IMR-90 (cell line): ENCODE results near the gene MUC5B. TPM values are rescaled to one million over a fixed set of nuclear protein-coding genes. Genes with fewer than 3 reads are reported as not detected.

Experiments used
- ATAC-seq: fragments of 200-7000 bp; cut with Tn5 transposase; 2 replicates; pipeline ENCODE4 v1.9.1; 2020; ENCODE audit warnings: low read depth, mild to moderate bottlenecking, moderate library complexity
- BruUV-seq: library from RNA; stranded (reverse); fragments of 400-500 nt; replicated peaks from 2 replicates; lab custom pipeline; 2021; lab: Mats Ljungman, UMichigan
- CTCF ChIA-PET: fragments of 300-600 bp; formaldehyde crosslinking; extraction: SDS; loops from one replicate; lab custom pipeline; 2021; ENCODE audit warnings: antibody characterized with exemption; lab: Yijun Ruan, JAX
- POLR2A ChIA-PET: fragments of 300-600 bp; sonication (Branson Sonifier 250); formaldehyde crosslinking; loops from one replicate; lab custom pipeline; 2022; ENCODE audit warnings: antibody characterized with exemption; ENCODE audit not compliant: unreplicated experiment; lab: Charles Lee
- DNase-seq: peaks from one replicate; pipeline ENCODE4 v3.0.0; 2013
- H2AFZ ChIP-seq: replicated peaks from 2 replicates; pipeline ENCODE3; 2013; ENCODE audit warnings: low read length, mild to moderate bottlenecking; ENCODE audit not compliant: poor library complexity
- H2AK5ac ChIP-seq: 2 replicates; pipeline ENCODE4 v1.6.1; 2013; ENCODE audit warnings: low read depth, low read length, inconsistent platforms
- H2AK9ac ChIP-seq: replicated peaks from 2 replicates; pipeline ENCODE3; 2013; ENCODE audit warnings: mild to moderate bottlenecking, low read depth, low read length, moderate library complexity; ENCODE audit not compliant: poor library complexity
- H2BK120ac ChIP-seq: 2 replicates; pipeline ENCODE4 v1.6.1; 2013; ENCODE audit warnings: low read depth, low read length, inconsistent platforms
- H2BK15ac ChIP-seq: 3 replicates; pipeline ENCODE4 v1.6.1; 2013; ENCODE audit warnings: low read depth, low read length, inconsistent platforms
- H2BK20ac ChIP-seq: 2 replicates; pipeline ENCODE4 v1.6.1; 2013; ENCODE audit warnings: low read depth, mild to moderate bottlenecking, inconsistent platforms, low read length, moderate library complexity
- H2BK5ac ChIP-seq: 2 replicates; pipeline ENCODE4 v1.6.1; 2013; ENCODE audit warnings: mild to moderate bottlenecking, low read depth, low read length, inconsistent platforms; ENCODE audit not compliant: poor library complexity, severe bottlenecking
- H3K14ac ChIP-seq: replicated peaks from 2 replicates; pipeline ENCODE4 v1.6.1; 2013; ENCODE audit warnings: low read depth, low read length, inconsistent platforms
- H3K18ac ChIP-seq: 2 replicates; pipeline ENCODE4 v1.6.1; 2013; ENCODE audit warnings: low read depth, low read length, control low read depth
- H3K23ac ChIP-seq: 2 replicates; pipeline ENCODE4 v1.6.1; 2013; ENCODE audit warnings: low read depth, low read length, inconsistent platforms
- H3K27ac ChIP-seq: 2 replicates; pipeline ENCODE4 v1.5.1; 2013; ENCODE audit warnings: mild to moderate bottlenecking, control low read depth, low read length; ENCODE audit not compliant: insufficient read depth
- H3K27me3 ChIP-seq: 2 replicates; pipeline ENCODE4 v1.6.1; 2013; ENCODE audit warnings: low read length; ENCODE audit not compliant: control insufficient read depth, insufficient read depth
- H3K36me3 ChIP-seq: 2 replicates; pipeline ENCODE4 v1.6.1; 2013; ENCODE audit warnings: low read length, mixed read lengths; ENCODE audit not compliant: control insufficient read depth, insufficient read depth
- H3K4ac ChIP-seq: 2 replicates; pipeline ENCODE4 v1.6.1; 2013; ENCODE audit warnings: low read depth, low read length, inconsistent platforms
- H3K4me1 ChIP-seq: 2 replicates; pipeline ENCODE4 v1.6.1; 2013; ENCODE audit warnings: low read length, mixed read lengths; ENCODE audit not compliant: control insufficient read depth, insufficient read depth
- H3K4me2 ChIP-seq: 2 replicates; pipeline ENCODE4 v1.6.1; 2013; ENCODE audit warnings: low read depth, mild to moderate bottlenecking, control low read depth, low read length, moderate library complexity
- H3K4me3 ChIP-seq: 2 replicates; pipeline ENCODE4 v1.5.1; 2013; ENCODE audit warnings: low read depth, mild to moderate bottlenecking, control low read depth, low read length, moderate library complexity; ENCODE audit not compliant: insufficient read depth
- H3K56ac ChIP-seq: 2 replicates; pipeline ENCODE4 v1.6.1; 2013; ENCODE audit warnings: low read length, inconsistent platforms; ENCODE audit not compliant: insufficient read depth; ENCODE audit errors: extremely low read depth
- H3K79me1 ChIP-seq, 2 experiments: 2 replicates each; pipeline ENCODE4 v1.6.1; 2013; ENCODE audit warnings: low read length in 2 of 2, inconsistent platforms in 1 of 2, low read depth in 1 of 2
- H3K9ac ChIP-seq: 2 replicates; pipeline ENCODE4 v1.6.1; 2013; ENCODE audit warnings: low read depth, low read length, control low read depth
- H3K9me1 ChIP-seq: 2 replicates; pipeline ENCODE4 v1.6.1; 2013; ENCODE audit warnings: low read length, inconsistent platforms; ENCODE audit not compliant: insufficient read depth
- H3K9me3 ChIP-seq: 2 replicates; pipeline ENCODE4 v1.6.1; 2013; ENCODE audit warnings: low read length; ENCODE audit not compliant: control insufficient read depth, insufficient read depth
- H4K20me1 ChIP-seq: 2 replicates; pipeline ENCODE4 v1.6.1; 2013; ENCODE audit warnings: low read length, inconsistent platforms; ENCODE audit not compliant: insufficient read depth
- H4K5ac ChIP-seq: 2 replicates; pipeline ENCODE4 v1.6.1; 2013; ENCODE audit warnings: mild to moderate bottlenecking, low read depth, low read length, control low read depth
- H4K8ac ChIP-seq, 2 experiments: 2 replicates each; pipeline ENCODE4 v1.6.1; 2013; ENCODE audit warnings: low read depth in 2 of 2, low read length in 2 of 2, control low read depth in 1 of 2, inconsistent platforms in 1 of 2
- H4K91ac ChIP-seq: 2 replicates; pipeline ENCODE4 v1.6.1; 2013; ENCODE audit warnings: low read depth, low read length, inconsistent platforms; ENCODE audit not compliant: insufficient read depth
- BHLHE40 ChIP-seq: fragments of 150-350 bp; IDR thresholded peaks from 2 replicates; pipeline ENCODE4 v1.6.1; 2016; ENCODE audit warnings: mild to moderate bottlenecking, low read depth, low read length
- CEBPB ChIP-seq: IDR thresholded peaks from 2 replicates; pipeline ENCODE4 v1.6.1; 2012; ENCODE audit warnings: low read depth, low read length, improper control_type of control experiment
- FOS ChIP-seq: fragments of 150-350 bp; IDR thresholded peaks from 2 replicates; pipeline ENCODE4 v1.6.1; 2016; ENCODE audit warnings: low read depth, low read length
- MAFK ChIP-seq: IDR thresholded peaks from 2 replicates; pipeline ENCODE4 v1.6.1; 2012; ENCODE audit warnings: low read depth, low read length, improper control_type of control experiment
- MAZ ChIP-seq: IDR thresholded peaks from 2 replicates; pipeline ENCODE4 v1.6.1; 2012; ENCODE audit warnings: low read depth, mild to moderate bottlenecking, low read length, improper control_type of control experiment, moderate library complexity, borderline replicate concordance
- MXI1 ChIP-seq: IDR thresholded peaks from 2 replicates; pipeline ENCODE4 v1.6.1; 2012; ENCODE audit warnings: low read depth, mild to moderate bottlenecking, low read length, moderate library complexity, borderline replicate concordance
- POLR2A ChIP-seq: IDR thresholded peaks from 2 replicates; pipeline ENCODE4 v1.6.1; 2012; ENCODE audit warnings: mild to moderate bottlenecking, low read depth, low read length
- RAD21 ChIP-seq: IDR thresholded peaks from 2 replicates; pipeline ENCODE4 v1.6.1; 2012; ENCODE audit warnings: low read length, improper control_type of control experiment
- RCOR1 ChIP-seq: IDR thresholded peaks from 2 replicates; pipeline ENCODE4 v1.6.1; 2012; ENCODE audit warnings: mild to moderate bottlenecking, low read length, improper control_type of control experiment; ENCODE audit not compliant: insufficient replicate concordance
- RFX5 ChIP-seq: IDR thresholded peaks from 2 replicates; pipeline ENCODE4 v1.8.0; 2012; ENCODE audit warnings: low read depth, mild to moderate bottlenecking, low read length, moderate library complexity
- SMC3 ChIP-seq: fragments of 150-350 bp; IDR thresholded peaks from 2 replicates; pipeline ENCODE4 v1.6.1; 2016; ENCODE audit warnings: low read depth, mild to moderate bottlenecking, antibody characterized with exemption, low read length, moderate library complexity
- WGBS, 2 experiments: methylation state at CpG; one replicate each; pipeline versions ENCODE4 v1.1.5 to v1.1.7; 2013; ENCODE audit warnings: missing lambda C conversion rate in 2 of 2; ENCODE audit not compliant: insufficient read length in 1 of 2; ENCODE audit errors: extremely low coverage in 2 of 2; 5-methylcytosine and 5-hydroxymethylcytosine counted together
- dilution Hi-C: fragments of 300-500 bp; cut with HindIII; formaldehyde crosslinking; loops from one replicate; pipeline ENCODE4 v1.14.3; 2018; ENCODE audit warnings: low sequenced_read_pairs; ENCODE audit not compliant: unreplicated experiment
- in situ Hi-C: fragments of 300-500 bp; cut with MboI; formaldehyde crosslinking; loops from 3 replicates; pipeline ENCODE4 v1.14.3; 2019; ENCODE audit warnings: low sequenced_read_pairs, inconsistent platforms, mixed read lengths
- intact Hi-C: fragments of 100-400 bp; cut with micrococcal nuclease; formaldehyde crosslinking; loops from 2 replicates; pipeline ENCODE4 v1.10.0; 2022
- polyA plus RNA-seq, 3 experiments: library from polyadenylated mRNA; depleted of rRNA; stranded (reverse); fragments of >200 nt; gene quantifications; 2 replicates each; pipeline ENCODE4 v1.2.3, GENCODE V29; 2012; ENCODE audit warnings: low replicate concordance in 1 of 3
- total RNA-seq: library from RNA; depleted of rRNA; stranded (reverse); fragments of >200 nt; gene quantifications from 2 replicates; pipeline ENCODE4 v1.2.3, GENCODE V29; 2012
- TF ChIP-seq, protein P1 (sequence below): fragments of 150-350 bp; IDR thresholded peaks from 2 replicates; pipeline ENCODE4 v1.6.1; 2016; ENCODE audit warnings: low read depth, mild to moderate bottlenecking, low read length, moderate library complexity, borderline replicate concordance

MUC5B gene
- total and polyA plus RNA-seq, 2 of the 4 experiments (the other 2 are of a cell fraction): not detected

- no peaks in the 10 kb centered on the region for H3K9me1 ChIP-seq
- TF ChIP-seq SMC3 (no peak), RCOR1 (no peak), MXI1 (no peak), MAZ (no peak), POLR2A (no peak), FOS (no peak), CEBPB (no peak), BHLHE40 (no peak), RFX5 (no peak), MAFK (no peak), RAD21 (no peak)
- TF ChIP-seq, protein P1, sequence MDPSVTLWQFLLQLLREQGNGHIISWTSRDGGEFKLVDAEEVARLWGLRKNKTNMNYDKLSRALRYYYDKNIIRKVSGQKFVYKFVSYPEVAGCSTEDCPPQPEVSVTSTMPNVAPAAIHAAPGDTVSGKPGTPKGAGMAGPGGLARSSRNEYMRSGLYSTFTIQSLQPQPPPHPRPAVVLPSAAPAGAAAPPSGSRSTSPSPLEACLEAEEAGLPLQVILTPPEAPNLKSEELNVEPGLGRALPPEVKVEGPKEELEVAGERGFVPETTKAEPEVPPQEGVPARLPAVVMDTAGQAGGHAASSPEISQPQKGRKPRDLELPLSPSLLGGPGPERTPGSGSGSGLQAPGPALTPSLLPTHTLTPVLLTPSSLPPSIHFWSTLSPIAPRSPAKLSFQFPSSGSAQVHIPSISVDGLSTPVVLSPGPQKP: no peak
- H3K56ac ChIP-seq: no peak overlapping the region
- intact Hi-C loops (no loop called here), dilution Hi-C loops (no loop called here), in situ Hi-C loops (no loop called here)
- H3K4me1 ChIP-seq: no peaks in the 10 kb centered on the region
- ChIA-PET CTCF (no interaction called here), POLR2A (no interaction called here)
- H3K14ac ChIP-seq: no peak overlapping the region; the same call in 1 of the 2 replicates
- H2BK5ac ChIP-seq: no peak overlapping the region
- no peaks in the 10 kb centered on the region; a peak in 1 of 4 replicates for H3K79me1 ChIP-seq
- no peak overlapping the region for H3K9ac ChIP-seq
- no peak overlapping the region for H3K18ac ChIP-seq
- H2AFZ ChIP-seq: peak overlapping the region; percentile 23
- ATAC-seq (peak; percentile 80), DNase-seq (peak; percentile 12)
- H3K4ac ChIP-seq: no peak overlapping the region
- H4K20me1 ChIP-seq: no peaks in the 10 kb centered on the region
- H2BK15ac ChIP-seq: no peak overlapping the region
- no peak overlapping the region for H3K4me3 ChIP-seq
- H3K4me2 ChIP-seq: no peak overlapping the region
- no peak overlapping the region for H2AK5ac ChIP-seq
- peaks cover 15% of the 10 kb centered on the region for H3K36me3 ChIP-seq
- no peaks in the 10 kb centered on the region for H3K9me3 ChIP-seq
- no peak overlapping the region for H4K8ac ChIP-seq
- no peaks in the 10 kb centered on the region for H3K27me3 ChIP-seq
- H4K5ac ChIP-seq: no peak overlapping the region
- H3K23ac ChIP-seq: no peak overlapping the region
- WGBS, 2 experiments: 32% methylated on average over 6 of the region's 13 CpGs; no CpG with 5 or more reads in 1 of the 2 experiments
- no peak overlapping the region for H2BK20ac ChIP-seq
- no peak overlapping the region for H4K91ac ChIP-seq
- no peak overlapping the region for H3K27ac ChIP-seq
- H2AK9ac ChIP-seq: no peak overlapping the region
- H2BK120ac ChIP-seq: no peak overlapping the region
- no TSS peak for BruUV-seq
These were observed 48.1 kb downstream of the MUC5B start for GRCh38 chr11:1271002-1271401.
